Tibial nerve (tissue), 3 donors: ENCODE results near the gene IPO4.

Experiments
- CTCF ChIP-seq, 5 experiments: fragments of 200-600 bp in 3 of 5; fragments of 450-650 bp in 2 of 5; sonication (generic) in 3 of 5; IDR thresholded peaks; one replicate each; pipeline ENCODE4 v1.5.1; 2016 to 2019; ENCODE audit warnings: antibody characterized with exemption in 5 of 5, mild to moderate bottlenecking in 3 of 5, moderate library complexity in 2 of 5
- POLR2A ChIP-seq, 2 donors: fragments of 450-650 bp; IDR thresholded peaks; one replicate each; pipeline ENCODE4 v1.6.1; 2017; ENCODE audit warnings: antibody characterized with exemption in 2 of 2, mild to moderate bottlenecking in 2 of 2, moderate library complexity in 2 of 2

- TF ChIP-seq POLR2A (IDR thresholded peaks at IDR 0.05) (no peak), CTCF (IDR thresholded peaks at IDR 0.05) (no peak)
These were observed 54.9 kb downstream of the IPO4 start for GRCh38 chr14:24133735-24134134.
